ENCODE results near the gene RPGRIP1L.

The RPGRIP1L gene

DNA sequence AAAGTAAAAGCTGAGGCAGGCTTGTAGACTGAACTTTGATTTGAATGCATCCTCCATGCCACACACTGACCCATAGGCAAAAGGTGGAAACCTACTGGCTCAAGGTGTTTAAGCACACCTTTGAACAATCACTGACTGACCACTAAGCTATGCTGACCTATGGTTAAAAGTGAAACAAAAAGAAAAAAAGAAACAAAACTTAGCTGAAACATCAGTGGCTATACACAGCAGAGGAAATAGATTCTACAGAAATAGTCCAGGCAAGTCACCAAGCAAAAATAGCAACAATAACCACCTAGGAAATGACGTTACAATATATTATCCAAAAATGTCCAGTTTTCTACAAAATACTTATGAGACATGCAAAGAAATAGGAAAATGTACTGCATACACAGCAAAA, 60.2 kb downstream of the RPGRIP1L start:
- no peak for DNase-seq

DNA sequence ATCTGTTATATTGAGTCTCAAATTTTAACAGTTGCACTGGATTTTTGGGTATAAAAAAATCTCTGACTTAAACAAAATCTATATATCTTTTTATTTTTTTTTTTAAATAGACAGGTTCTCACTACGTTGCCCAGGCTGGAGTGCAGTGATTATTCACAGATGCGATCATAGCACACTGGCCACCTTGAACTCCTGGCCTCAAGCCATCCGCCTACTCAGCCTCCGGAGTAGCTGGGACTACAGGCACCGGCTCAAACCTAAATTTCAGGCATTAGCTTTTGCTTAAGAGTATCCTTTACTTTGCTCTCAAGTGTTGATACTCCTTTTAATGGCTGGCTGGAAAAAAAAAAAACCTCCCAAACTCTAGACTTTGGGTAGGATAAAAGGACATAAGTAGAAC, 61.6 kb downstream of the RPGRIP1L start:
- no peak for DNase-seq

DNA sequence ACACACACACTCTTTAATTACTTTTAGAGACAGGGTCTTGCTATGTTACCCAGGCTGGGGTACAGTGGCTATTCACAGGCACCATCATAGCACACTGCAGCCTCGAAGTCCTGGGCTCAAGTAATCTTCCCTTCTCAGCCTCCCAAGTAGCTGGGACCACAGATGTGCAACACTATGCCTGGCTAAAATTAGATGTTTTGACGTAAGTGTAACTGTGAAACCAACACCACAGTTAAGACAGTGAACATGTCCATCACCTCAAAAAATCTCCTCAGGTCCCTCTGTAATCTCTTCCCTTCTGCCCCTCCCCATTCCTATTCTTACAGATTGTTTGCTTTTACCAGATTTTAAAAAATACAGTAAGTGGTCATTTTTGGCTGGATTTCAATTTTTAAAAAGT, 66.7 kb downstream of the RPGRIP1L start:
- DNase-seq: no peak

DNA sequence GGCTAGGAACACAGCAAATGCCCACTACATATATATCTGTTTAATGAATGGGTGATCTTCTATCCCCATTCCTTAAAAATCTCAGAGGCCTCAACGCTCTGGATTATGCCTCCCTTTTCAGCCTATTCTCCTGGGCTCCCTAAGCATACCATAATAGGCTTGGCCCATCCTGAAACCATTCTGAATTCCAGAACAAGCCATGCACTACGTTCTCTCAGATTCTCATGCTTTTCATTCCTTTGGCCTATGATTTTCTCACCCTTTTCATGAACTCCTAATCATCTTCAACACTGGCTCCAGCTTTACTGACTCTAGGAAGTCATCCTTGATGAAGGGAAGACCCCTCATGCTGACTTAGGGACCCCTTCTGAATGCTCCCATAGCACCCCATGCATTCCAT, 71.1 kb downstream of the RPGRIP1L start:
- no peak for DNase-seq

DNA sequence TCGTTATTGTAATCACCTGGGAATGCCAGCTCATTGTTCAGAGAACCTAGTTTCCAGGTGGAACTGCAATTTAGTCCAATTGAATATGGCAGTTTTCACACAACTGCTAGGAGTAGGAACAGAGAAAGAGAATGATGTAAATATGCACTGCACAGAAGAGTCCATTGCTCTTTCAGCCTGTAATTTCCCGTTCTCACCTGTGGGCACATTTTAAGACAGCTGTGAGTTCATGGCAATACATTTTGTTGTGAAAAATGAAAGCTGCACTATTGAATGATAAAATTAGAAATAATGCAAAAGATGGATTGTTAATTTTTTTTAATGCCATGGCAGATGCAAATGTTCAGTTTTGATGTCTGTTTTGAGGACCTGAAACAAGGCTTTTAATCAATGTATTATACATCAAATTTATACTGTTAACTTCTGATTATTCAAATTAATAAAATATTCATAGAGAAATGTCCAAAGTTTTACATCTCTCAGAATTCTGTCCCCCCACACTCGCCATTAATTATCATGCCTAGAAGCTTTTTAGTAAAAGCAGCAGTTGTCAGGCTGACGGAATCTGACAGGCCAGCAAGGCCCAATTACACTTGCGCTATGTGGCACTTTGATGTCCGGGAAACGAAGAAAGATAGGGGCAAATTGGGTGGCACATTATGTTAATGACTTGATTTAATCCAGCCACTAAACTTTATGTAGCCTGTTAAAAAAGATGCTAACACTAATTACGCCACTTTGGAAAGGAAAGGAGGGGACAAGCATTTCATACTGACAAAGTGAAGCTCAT, 72.2 kb downstream of the RPGRIP1L start:
- DNase-seq: no peak

DNA sequence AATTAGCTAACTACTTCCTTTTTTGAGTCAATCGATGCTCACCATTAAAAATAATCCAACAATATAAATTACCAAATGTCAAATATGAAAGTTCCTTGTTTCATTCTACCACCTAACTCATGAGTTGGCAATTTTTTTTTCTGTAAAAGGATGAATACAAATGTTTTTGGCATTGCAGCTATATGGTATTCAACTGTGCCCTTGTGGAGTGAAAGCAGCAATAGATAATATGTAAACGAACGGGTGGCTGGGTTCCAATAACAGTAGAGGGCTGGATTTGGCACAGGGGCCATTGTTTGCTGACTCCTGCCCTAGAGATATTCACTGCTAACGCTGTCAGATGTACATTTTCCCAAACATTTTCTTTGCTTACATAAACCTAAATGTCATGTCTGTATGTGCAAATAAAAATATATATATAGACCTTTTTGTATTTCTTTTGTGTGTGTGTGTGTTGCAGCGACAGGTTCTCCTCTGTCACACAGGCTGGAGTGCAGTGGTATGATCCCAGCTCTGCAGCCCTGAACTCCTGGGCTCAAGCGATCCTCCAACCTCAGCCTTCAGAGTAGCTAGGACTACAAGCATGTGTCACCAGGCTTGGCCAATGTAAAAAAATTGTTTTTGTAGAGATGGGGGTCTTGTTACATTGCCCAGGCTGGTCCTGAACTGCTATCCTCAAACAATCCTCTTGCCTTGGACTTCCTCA, 73.9 kb downstream of the RPGRIP1L start:
- no peak for DNase-seq

DNA sequence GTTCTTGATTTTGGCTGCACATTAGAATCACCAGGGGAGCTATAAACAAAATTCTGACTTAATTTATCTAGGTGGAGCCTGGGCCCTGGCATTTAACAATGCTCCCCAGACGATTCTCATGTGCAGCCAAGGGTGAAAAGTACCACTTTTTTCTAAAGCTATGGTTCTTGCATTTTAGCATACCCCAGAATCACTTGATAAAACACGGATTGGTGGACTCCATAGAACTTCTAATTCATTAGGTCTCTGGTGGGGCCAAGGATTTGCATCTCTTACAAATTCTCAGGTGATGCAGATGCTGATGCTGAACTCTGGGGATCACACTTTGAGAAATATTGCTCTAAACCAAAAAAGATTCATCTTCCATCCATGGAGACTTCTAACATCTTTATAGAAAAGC, 74.5 kb downstream of the RPGRIP1L start:
- no peak for DNase-seq

DNA sequence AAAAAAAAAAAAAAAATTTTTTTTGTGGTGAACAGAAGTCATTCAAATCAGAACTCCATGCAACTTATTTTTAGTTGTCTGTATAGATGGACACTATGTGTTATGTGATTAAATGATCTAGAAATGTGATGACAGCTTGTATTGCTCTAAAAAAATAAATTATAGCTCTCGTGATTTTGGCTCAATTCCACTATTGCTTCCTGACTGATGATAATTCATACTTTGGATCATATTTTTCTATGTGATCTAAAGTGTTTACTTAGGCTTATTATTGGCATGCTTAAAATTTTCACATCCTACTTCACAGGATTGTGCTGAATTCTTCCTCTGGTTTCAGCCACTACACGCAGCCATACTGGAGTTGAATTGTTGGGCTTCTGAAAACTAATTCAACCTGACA, 76.8 kb downstream of the RPGRIP1L start:
- DNase-seq: no peak

DNA sequence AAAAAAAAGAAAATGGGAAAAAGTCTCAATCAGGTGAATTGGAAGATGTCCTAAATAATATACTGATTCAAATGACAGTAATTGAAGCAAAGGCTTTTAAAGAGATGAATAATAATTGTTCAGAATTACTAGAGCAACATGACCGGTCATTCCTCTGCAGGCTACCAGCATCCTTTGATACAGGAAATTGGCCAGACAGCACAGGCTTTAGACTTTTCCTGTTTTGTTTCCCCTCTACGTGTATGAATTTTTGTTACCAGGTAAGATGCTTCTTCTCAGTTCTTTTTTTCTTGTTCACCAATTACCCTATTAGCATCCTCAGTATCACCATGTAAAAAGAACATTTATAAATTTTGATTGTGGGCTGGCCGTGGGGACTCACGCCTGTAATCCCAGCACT, 77.5 kb downstream of the RPGRIP1L start:
- no peak for DNase-seq

DNA sequence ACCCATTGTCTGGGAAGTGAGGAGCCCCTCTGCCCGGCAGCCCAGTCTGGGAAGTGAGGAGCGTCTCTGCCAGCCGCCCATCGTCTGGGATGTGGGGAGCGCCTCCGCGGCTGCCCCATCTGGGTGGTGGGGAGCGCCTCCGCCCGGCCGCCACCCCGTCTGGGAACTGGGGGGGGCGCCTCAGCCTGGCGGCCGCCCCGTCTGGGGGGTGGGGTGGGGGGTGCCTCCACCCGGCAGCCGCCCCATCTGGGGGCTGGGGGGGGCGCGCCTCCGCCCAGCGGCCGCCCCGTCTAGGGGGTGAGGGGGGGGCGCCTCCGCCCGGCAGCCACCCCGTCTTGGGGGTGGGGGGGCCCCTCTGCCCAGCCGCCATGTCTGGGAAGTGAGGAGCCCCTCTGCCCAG, 78.4 kb downstream of the RPGRIP1L start:
- no peak for DNase-seq

DNA sequence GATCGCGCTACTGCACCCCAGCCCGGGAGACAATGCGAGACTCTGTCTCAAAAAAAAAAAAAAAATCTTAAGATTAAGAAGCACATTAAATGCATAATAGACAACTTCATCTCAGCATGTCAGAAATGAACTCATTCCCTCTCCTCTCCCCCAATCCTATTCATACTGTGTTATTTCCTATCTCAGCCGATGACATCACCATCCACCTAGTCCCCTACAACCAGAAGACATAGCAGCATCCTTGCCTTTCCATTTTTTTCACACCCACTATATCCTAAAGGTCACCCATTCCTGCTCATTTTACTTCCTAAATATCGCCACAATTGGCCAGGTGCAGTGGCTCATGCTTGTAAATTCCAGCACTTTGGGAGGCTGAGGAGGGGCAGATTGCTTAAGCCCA, 81.3 kb downstream of the RPGRIP1L start:
- DNase-seq: no peak

DNA sequence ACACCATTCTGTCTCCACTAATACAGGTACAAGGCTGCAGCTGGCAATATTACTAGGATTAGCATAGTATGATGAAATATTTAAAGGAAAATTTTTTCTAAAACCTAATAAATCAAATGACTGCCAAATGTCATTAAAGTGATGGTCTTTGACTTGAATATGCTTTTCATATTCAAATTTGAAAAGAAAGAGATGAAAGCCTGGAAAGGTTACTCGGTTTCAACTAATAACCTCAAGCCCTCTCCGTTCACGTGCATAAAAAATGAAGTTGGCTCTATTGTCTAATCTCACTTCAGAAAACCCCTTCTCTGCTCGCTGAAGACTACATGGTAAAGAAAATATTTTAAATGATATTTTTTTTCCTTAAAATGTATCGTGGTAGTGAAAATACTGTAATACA, 83.2 kb downstream of the RPGRIP1L start:
- DNase-seq: no peak

DNA sequence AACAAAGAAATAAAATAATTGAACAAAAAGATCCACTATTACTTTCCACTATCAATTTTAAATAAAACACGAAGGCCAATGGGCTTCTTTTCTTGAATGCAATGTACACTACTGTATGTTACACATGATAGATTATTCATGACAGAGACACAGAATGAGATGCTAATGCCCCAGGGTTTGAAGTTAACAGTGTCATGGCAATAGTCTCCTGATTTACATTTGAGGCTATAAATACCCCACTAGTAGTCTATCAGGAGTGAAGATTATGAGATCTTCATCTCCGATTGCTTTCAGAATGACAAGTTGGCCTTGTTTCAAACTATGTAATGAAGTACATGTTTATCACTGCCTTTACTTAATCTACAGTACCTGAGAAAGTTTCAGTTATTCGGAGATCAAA, 84.4 kb downstream of the RPGRIP1L start:
- no peak for DNase-seq

DNA sequence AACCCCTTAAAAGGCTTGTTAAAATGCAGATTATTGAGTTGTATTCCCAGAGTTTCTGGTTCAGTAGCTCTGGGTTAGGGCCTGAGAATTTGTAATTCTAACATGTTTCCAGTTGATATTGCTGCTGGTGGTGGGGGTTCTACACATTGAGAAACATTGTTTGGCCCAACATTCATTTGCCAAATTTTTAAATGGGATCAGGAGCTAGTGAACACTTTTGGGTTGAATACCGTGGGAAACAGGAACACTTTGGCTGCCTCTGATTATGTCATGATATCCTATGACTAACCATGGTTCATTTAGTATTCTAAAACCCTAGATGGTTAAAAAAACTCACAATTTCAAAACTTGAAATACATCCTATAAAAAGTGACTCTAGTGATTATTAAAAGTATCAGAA, 89.3 kb downstream of the RPGRIP1L start:
- peak in 2 of 4 experiments; percentile 1 to 3 for DNase-seq

DNA sequence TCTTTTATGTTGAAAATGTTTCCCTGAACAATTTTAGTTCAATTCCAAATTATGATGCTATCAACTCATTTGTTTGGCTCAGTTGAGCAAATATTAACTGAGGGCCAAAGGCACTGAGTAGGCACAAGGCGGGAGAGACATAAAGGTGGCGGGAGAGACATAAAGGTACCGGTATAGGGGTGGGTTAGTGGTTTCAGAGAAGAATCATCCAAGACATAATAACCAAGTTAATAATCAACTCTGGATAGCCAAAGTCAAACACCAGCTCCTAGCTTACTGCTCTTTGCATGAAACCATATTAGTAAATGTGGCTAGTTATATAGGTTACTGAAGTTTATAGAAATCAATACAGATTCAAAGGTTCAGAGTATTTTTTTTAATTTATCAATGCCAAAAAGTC, 91.7 kb downstream of the RPGRIP1L start:
- DNase-seq: no peak

DNA sequence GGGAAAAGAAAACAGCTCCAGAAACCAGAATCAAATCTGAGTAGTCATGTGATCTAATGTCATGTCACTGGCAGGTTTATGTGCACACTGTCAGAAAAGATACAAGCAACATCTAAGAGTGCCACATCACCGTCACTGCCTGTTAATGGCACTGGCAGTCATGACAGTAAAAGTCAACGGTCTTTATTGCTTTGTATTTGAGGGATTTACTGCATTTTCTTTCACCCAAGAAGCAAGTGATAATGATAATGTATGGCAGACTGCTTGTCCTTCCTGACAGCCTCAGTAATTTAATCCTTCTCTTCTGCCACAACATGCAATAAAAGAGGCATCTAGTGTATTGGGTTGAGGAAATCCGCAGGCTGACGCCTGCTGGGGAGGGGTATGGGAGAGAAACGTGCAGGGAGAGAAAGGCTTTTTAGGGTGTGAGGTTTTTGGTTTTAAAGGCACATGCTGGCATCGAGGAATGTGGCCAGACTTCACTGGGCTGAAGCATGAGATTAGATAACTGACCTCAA, 92.4 kb downstream of the RPGRIP1L start:
- DNase-seq: no peak

DNA sequence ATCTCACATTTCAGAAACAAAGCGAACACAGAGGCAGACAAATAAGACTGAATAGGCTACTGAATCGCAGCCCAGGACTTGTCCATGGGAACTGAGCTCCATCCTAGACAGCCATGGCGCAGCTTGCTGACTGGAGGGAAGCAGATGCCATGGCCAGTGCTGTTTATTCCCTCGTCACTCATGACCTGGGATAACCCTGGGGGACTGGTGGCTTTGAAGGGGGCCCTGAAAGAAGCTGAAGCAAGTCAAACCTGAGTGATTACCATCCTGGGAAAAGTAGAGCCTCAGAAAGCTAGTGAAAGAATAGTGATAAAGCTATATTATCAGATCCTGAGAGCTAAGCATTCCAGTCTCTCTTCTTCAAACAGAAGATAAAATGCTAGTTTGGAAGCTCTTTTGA, 94.1 kb downstream of the RPGRIP1L start:
- DNase-seq: no peak

DNA sequence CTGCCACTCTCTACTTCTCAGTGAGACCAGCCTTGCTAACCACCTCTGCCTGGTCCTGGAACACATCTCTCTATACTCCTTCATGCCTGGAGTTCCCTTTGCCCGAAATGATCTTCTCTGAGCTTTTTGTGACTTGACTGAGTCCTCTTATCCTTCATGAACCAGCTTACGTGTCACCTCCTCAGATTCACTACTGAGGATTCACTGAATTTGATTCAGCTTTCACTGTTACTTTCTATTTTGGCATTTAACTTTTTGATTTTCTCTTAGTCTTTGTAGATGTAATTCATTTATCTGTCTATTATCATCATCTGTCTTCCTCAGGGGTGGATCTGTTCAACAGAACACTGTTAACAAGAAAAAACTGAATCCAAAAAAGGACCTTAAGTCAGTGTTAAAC, 95.6 kb downstream of the RPGRIP1L start:
- DNase-seq: no peak

DNA sequence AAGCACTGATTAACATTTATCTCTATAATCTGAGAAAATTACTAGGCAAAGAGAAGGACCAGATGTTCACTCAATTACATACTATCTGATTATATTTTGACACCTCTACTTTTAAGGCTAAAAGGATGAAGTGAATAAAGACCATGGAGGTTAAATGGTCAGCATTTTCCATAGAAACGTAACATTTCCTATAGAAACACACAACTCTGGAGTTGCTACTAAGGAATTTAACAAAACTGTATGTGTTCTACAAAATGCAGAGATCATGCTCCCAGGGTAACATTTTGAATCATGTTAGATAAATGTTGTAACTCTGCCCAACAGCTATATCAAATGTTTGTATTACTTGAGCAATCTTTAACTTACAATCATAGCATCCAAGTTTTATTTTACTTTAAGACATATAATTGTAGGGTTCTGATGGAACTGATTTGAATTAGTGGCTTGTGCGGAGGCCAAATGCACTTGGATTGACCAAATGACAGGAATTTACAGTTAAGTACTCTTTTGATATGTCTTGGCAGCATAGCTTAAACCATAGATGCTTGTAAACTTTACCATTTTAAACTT, 97.7 kb downstream of the RPGRIP1L start:
- no peak for DNase-seq

DNA sequence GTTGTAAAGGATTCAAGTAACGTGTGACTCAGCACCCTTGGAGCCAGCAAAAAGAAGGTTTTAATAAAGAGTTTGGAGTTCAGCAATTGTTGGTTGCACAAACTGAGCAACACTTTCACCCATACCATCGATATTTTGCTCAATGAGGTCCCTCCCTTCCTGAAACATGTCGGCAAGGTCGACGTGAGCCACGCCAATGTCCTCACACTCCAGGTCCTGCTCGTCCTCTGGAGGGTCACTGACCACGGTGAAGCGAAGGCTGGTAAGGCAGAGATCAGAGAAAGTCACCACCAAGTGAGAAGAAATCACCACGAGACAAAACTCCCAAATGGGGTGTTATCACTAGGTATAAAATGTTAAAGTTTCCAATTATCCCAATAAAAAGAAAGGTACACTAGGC, 98.3 kb downstream of the RPGRIP1L start:
- DNase-seq: no peak

DNA sequence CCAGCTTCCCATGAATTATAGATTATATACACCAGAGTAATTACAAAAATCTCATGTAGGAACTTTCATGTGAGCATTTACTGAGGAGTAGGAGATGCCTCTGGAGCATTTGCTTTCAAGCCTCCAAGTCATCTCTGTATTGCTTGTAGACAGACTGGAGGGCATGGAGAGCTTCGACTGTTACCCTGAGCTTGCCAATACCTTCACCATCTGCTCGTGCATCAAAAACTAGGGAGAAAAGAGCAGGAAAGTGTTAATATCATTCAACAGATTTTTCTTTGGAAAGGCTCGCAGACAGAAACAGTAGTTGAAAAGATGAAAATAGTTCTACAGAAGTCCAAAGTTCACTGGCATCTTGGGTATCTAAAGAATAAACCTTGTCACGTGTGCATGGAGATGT, 101.7 kb downstream of the RPGRIP1L start:
- DNase-seq: no peak

DNA sequence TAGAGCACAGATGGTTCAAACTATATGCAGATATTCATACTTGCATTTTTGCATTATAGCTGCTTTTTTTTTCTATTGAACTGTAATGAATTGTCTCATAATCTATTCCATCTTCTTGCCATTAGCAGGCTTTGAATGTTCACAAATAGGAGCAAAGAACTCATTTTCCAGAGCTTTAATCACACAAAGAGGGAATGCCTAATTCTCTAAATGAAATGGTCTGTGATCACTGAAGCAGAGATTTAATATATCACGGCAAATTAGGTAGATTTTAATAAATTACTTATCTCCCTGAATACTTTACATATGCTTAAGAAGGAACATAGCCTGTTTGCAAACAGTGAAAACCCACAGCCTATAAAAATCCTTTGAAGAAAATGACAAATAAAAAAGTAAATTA, 103.0 kb downstream of the RPGRIP1L start:
- DNase-seq: no peak

DNA sequence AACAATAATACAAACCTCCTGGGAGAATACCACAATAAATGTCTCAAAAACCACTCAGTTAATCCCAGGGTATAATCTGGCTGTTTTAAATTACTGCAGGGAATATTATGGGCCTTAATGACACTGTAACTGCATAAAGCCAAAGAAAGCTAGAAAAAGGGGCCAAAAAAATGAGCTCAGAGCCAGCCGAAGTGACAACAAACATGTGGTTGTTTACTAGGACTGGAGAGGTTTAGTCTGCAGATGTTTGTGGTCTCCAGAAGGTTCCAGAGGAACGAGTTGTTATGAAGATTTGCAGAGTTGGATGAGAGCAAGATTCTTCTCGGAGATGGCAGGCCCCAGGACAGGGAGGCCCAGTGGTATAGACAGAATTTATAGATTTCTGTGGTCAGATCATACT, 103.5 kb downstream of the RPGRIP1L start:
- no peak for DNase-seq

DNA sequence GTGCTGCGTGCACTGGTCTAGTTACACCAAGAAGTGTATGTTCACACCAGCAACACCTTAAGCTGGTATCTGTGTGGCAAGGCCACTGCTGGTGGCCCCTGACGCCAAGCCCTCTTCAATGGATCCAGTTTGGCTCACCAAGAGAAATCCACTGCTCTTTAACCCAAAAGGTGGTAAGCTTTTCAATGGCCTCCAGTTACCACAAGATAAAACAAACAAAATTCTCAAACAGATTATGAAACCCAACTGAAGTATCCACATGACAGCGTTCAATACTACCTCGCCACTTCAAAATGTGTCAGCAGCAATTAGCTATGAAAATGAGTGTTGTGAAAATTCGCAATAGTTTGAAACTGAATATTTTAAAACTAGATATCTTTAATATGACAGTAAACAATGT, 104.1 kb downstream of the RPGRIP1L start:
- DNase-seq: no peak
